ENCODE measurements around the gene ERN1. TPM values are rescaled to one million over a fixed set of nuclear protein-coding genes. Genes with fewer than 3 reads are reported as not detected.

ERN1 gene
- total RNA-seq, 1 experiment from 2014 or later: 6.5 TPM

GRCh38 chr17:64065161-64065560 lies 64.8 kb downstream of the ERN1 start:
- POLR2A ChIA-PET: no interaction called here
- Mint-ChIP-seq H3K9me3 (peaks cover 19% of the 10 kb centered on the region), H3K36me3 (peaks cover 20% of the 10 kb centered on the region), H3K4me1 (peaks cover 10% of the 10 kb centered on the region), H3K27ac (no peak overlapping the region), H3K4me3 (no peak overlapping the region), H3K27me3 (ENCODE audit: low read depth) (peaks cover 4% of the 10 kb centered on the region; the same call in 1 of the 2 replicates)
- CTCF ChIA-PET: interaction anchor here (2.7 to 8.0 kb wide), 3 partner anchors 10 to 67 kb away, joined by 28 to 364 read pairs (median 81); partner anchors contain the start of gene ERN1
- no peak for ATAC-seq
- DNase-seq (ENCODE audit: low spot score): no peak
- no peak for TF ChIP-seq HMGA2 (CRISPR knock-in tag; IDR thresholded peaks at IDR 0.05)
- TF ChIP-seq NFYB (CRISPR knock-in tag; conservative IDR thresholded peaks at IDR 0.05; ENCODE audit: low read depth): no peak
- no peak for TF ChIP-seq ZNF317 (CRISPR knock-in tag; IDR thresholded peaks at IDR 0.05; ENCODE audit: borderline replicate concordance, low read depth)
- no peak for TF ChIP-seq ZNF512 (CRISPR knock-in tag; IDR thresholded peaks at IDR 0.05; ENCODE audit: borderline replicate concordance)
- no peak for TF ChIP-seq RELA (CRISPR knock-in tag; IDR thresholded peaks at IDR 0.05; ENCODE audit: borderline replicate concordance)
- TF ChIP-seq PRDM15 (CRISPR knock-in tag; IDR thresholded peaks at IDR 0.05): no peak

GRCh38 chr17:64064331-64064730 lies 65.6 kb downstream of the ERN1 start:
- H3K27me3 Mint-ChIP-seq (ENCODE audit: low read depth): peaks cover 4% of the 10 kb centered on the region; the same call in 1 of the 2 replicates
- no peak overlapping the region; the same call in 1 of the 2 replicates for H3K27ac Mint-ChIP-seq
- H3K9me3 Mint-ChIP-seq: peaks cover 11% of the 10 kb centered on the region
- POLR2A ChIA-PET: interaction anchor here (1.1 to 1.7 kb wide), 5 partner anchors 66 to 103 kb away, joined by 4 to 9 read pairs (median 5); partner anchors contain the start of gene ERN1
- DNase-seq (ENCODE audit: low spot score) (no peak), ATAC-seq (no peak)
- CTCF ChIA-PET: interaction anchor here (0.6 to 8.0 kb wide), 66 partner anchors 9 to 405 kb away, joined by 3 to 364 read pairs (median 6); partner anchors contain the start of genes CD79B, CSHL1, ERN1 and GH1
- peak overlapping the region; percentile 49 for H3K4me3 Mint-ChIP-seq
- H3K36me3 Mint-ChIP-seq: peaks cover 12% of the 10 kb centered on the region
- TF ChIP-seq IRF2 (CRISPR knock-in tag; IDR thresholded peaks at IDR 0.05; ENCODE audit: borderline replicate concordance, low read depth) (no peak), ATF2 (CRISPR knock-in tag; IDR thresholded peaks at IDR 0.05; ENCODE audit: borderline replicate concordance, low read depth) (no peak), ZBTB43 (CRISPR knock-in tag; IDR thresholded peaks at IDR 0.05) (0 out of 2 replicates have a peak, but pooled peaks have one; percentile 34), JUN (CRISPR knock-in tag; IDR thresholded peaks at IDR 0.05) (no peak)
- H3K4me1 Mint-ChIP-seq: peaks cover 12% of the 10 kb centered on the region

- CTCF ChIA-PET: interaction anchor here (0.5 to 8.0 kb wide), 70 partner anchors 8 to 1766 kb away, joined by 3 to 364 read pairs (median 6); partner anchors contain the start of genes CD79B, CSHL1, ERN1 and GH1
- Mint-ChIP-seq H3K4me1 (peaks cover 12% of the 10 kb centered on the region), H3K27me3 (ENCODE audit: low read depth) (peaks cover 4% of the 10 kb centered on the region; the same call in 1 of the 2 replicates), H3K9me3 (peaks cover 6% of the 10 kb centered on the region), H3K27ac (peak overlapping the region; percentile 43; the same call in 1 of the 2 replicates), H3K4me3 (peak overlapping the region; percentile 49), H3K36me3 (peaks cover 6% of the 10 kb centered on the region)
- POLR2A ChIA-PET: interaction anchor here (0.6 to 1.7 kb wide), 6 partner anchors 21 to 102 kb away, joined by 3 to 9 read pairs (median 4); partner anchors contain the start of gene ERN1
- no peak for TF ChIP-seq EMX1 (CRISPR knock-in tag; IDR thresholded peaks at IDR 0.05)
- TF ChIP-seq CTCF (IDR thresholded peaks at IDR 0.05): peak; percentile 54; the same call in 1 of the 2 replicates
- ATAC-seq (peak; percentile 99), DNase-seq (ENCODE audit: low spot score) (peak; percentile 84)
These were observed 66.1 kb downstream of the ERN1 start for GRCh38 chr17:64063766-64064224.

Data from WTC11 (cell line).